Loucy (cell line): ENCODE data around the gene CLK3.

Experiments used
- H2AFZ ChIP-seq: fragments of 200-600 bp; sonication (generic); 2 replicates; pipeline ENCODE4 v1.6.0; 2016; ENCODE audit warnings: antibody characterized with exemption, mild to moderate bottlenecking, low read length, moderate library complexity
- H3F3A ChIP-seq: fragments of 200-600 bp; 2 replicates; pipeline ENCODE4 v1.6.0; 2016; ENCODE audit warnings: antibody characterized with exemption, low read depth, mild to moderate bottlenecking
- H3K27me3 ChIP-seq: fragments of 200-600 bp; sonication (generic); 2 replicates; pipeline ENCODE4 v1.6.1; 2014; ENCODE audit warnings: low read length, mild to moderate bottlenecking; ENCODE audit not compliant: insufficient read depth, poor library complexity, severe bottlenecking
- H3K36me3 ChIP-seq: fragments of 200-600 bp; sonication (generic); 2 replicates; pipeline ENCODE4 v1.6.1; 2016; ENCODE audit warnings: low read length; ENCODE audit not compliant: insufficient read depth
- H3K4me1 ChIP-seq: fragments of 200-600 bp; sonication (generic); 2 replicates; pipeline ENCODE4 v1.5.1; 2014; ENCODE audit warnings: low read length, mild to moderate bottlenecking; ENCODE audit not compliant: insufficient read depth, poor library complexity, severe bottlenecking
- H3K4me2 ChIP-seq: fragments of 200-600 bp; sonication (generic); 2 replicates; pipeline ENCODE4 v1.6.0; 2014; ENCODE audit warnings: antibody characterized with exemption, low read length, low read depth, mild to moderate bottlenecking; ENCODE audit not compliant: poor library complexity, severe bottlenecking
- H3K4me3 ChIP-seq: fragments of 200-600 bp; sonication (generic); 2 replicates; pipeline ENCODE4 v1.5.1; 2014; ENCODE audit warnings: low read length, mild to moderate bottlenecking, mixed read lengths; ENCODE audit not compliant: poor library complexity, severe bottlenecking
- H3K79me2 ChIP-seq: fragments of 200-600 bp; sonication (generic); 2 replicates; pipeline ENCODE4 v1.6.1; 2014; ENCODE audit warnings: low read length; ENCODE audit not compliant: insufficient read depth
- H3K9ac ChIP-seq: fragments of 200-600 bp; sonication (generic); 2 replicates; pipeline ENCODE4 v1.6.0; 2014; ENCODE audit warnings: mild to moderate bottlenecking, low read depth, low read length, moderate library complexity; ENCODE audit not compliant: poor library complexity, severe bottlenecking
- H3K9me2 ChIP-seq: fragments of 200-600 bp; sonication (generic); replicated peaks from 2 replicates; pipeline ENCODE4 v1.6.1; 2016; ENCODE audit warnings: low read depth, low read length, mixed read lengths
- H3K9me3 ChIP-seq: fragments of 200-600 bp; sonication (generic); 2 replicates; pipeline ENCODE4 v1.6.1; 2014; ENCODE audit warnings: mild to moderate bottlenecking, antibody characterized with exemption, low read length, low read depth; ENCODE audit not compliant: insufficient read depth
- H4K20me1 ChIP-seq: fragments of 200-600 bp; sonication (generic); 2 replicates; pipeline ENCODE4 v1.6.0; 2014; ENCODE audit warnings: antibody characterized with exemption, low read length, mild to moderate bottlenecking; ENCODE audit not compliant: insufficient read depth, poor library complexity, severe bottlenecking
- CTCF ChIP-seq: fragments of 200-600 bp; sonication (generic); conservative IDR thresholded peaks from 2 replicates; pipeline ENCODE4 v1.5.1; 2014; ENCODE audit warnings: mild to moderate bottlenecking, antibody characterized with exemption, low read length
- EZH2phosphoT487 ChIP-seq: fragments of 200-600 bp; IDR thresholded peaks from 2 replicates; pipeline ENCODE4 v1.6.1; 2018; ENCODE audit warnings: antibody characterized with exemption, mild to moderate bottlenecking, moderate library complexity, borderline replicate concordance

Gene CLK3

GRCh38 chr15:74662064-74662860 lies 46.6 kb downstream of the CLK3 start:
- Histone ChIP-seq H3K4me1 (no peaks in the 10 kb centered on the region), H2AFZ (no peak overlapping the region), H3K4me2 (no peak overlapping the region), H3K9ac (no peak overlapping the region), H3K4me3 (no peak overlapping the region), H4K20me1 (no peaks in the 10 kb centered on the region), H3K9me3 (no peaks in the 10 kb centered on the region), H3K36me3 (peaks cover 11% of the 10 kb centered on the region; the same call in 1 of the 2 replicates), H3K27me3 (no peaks in the 10 kb centered on the region), H3K9me2 (no peaks in the 10 kb centered on the region), H3F3A (no peaks in the 10 kb centered on the region), H3K79me2 (peaks cover 28% of the 10 kb centered on the region; the same call in 1 of the 2 replicates)
- TF ChIP-seq CTCF: no peak
- TF ChIP-seq EZH2phosphoT487: no peak

GRCh38 chr15:74663303-74664027 lies 47.8 kb downstream of the CLK3 start:
- Histone ChIP-seq H2AFZ (no peak overlapping the region), H3K9ac (no peak overlapping the region), H3K27me3 (no peaks in the 10 kb centered on the region), H3K9me2 (no peaks in the 10 kb centered on the region), H3F3A (no peaks in the 10 kb centered on the region), H3K36me3 (peaks cover 20% of the 10 kb centered on the region; the same call in 1 of the 2 replicates), H3K4me2 (no peak overlapping the region), H3K4me3 (no peak overlapping the region), H3K9me3 (no peaks in the 10 kb centered on the region), H4K20me1 (no peaks in the 10 kb centered on the region), H3K79me2 (peaks cover 16% of the 10 kb centered on the region; the same call in 1 of the 2 replicates), H3K4me1 (no peaks in the 10 kb centered on the region)
- no peak for TF ChIP-seq CTCF
- TF ChIP-seq EZH2phosphoT487: no peak

GRCh38 chr15:74664028-74664616 lies 48.5 kb downstream of the CLK3 start:
- Histone ChIP-seq H3K4me1 (no peaks in the 10 kb centered on the region), H3K79me2 (peaks cover 12% of the 10 kb centered on the region; the same call in 1 of the 2 replicates), H3F3A (no peaks in the 10 kb centered on the region), H3K4me2 (no peak overlapping the region), H3K9ac (no peak overlapping the region), H3K9me3 (no peaks in the 10 kb centered on the region), H3K27me3 (no peaks in the 10 kb centered on the region), H3K4me3 (no peak overlapping the region), H3K9me2 (no peaks in the 10 kb centered on the region), H4K20me1 (no peaks in the 10 kb centered on the region), H3K36me3 (peaks cover 20% of the 10 kb centered on the region; the same call in 1 of the 2 replicates), H2AFZ (no peak overlapping the region)
- TF ChIP-seq EZH2phosphoT487 (no peak), CTCF (no peak)
